Suprapubic skin (tissue), 4 donors: ENCODE measurements around the gene PRR33. TPM values are rescaled to one million over a fixed set of nuclear protein-coding genes. Genes with fewer than 3 reads are reported as not detected.

Experiments
- DNase-seq, 2 donors: peaks; one replicate each; pipeline ENCODE4 v3.0.0-alpha.2; 2019; ENCODE audit warnings: low spot score in 2 of 2
- H3K27ac ChIP-seq: fragments of 200-600 bp; sonication (generic); one replicate; pipeline ENCODE4 v1.5.1; 2019
- H3K27me3 ChIP-seq: fragments of 200-600 bp; sonication (generic); one replicate; pipeline ENCODE4 v1.5.1; 2019
- H3K36me3 ChIP-seq: fragments of 200-600 bp; sonication (generic); one replicate; pipeline ENCODE4 v1.5.1; 2019
- H3K4me1 ChIP-seq: fragments of 200-600 bp; sonication (generic); one replicate; pipeline ENCODE4 v1.5.1; 2019
- H3K4me3 ChIP-seq: fragments of 200-600 bp; sonication (generic); one replicate; pipeline ENCODE4 v1.5.1; 2019; ENCODE audit warnings: mild to moderate bottlenecking
- H3K9me3 ChIP-seq: fragments of 200-600 bp; sonication (generic); one replicate; pipeline ENCODE4 v1.5.1; 2019
- EP300 ChIP-seq: sonication (generic); formaldehyde crosslinking; IDR thresholded peaks from one replicate; pipeline ENCODE4 v1.6.1; 2017; ENCODE audit warnings: antibody characterized with exemption
- POLR2A ChIP-seq, 2 donors: fragments of 450-650 bp; IDR thresholded peaks; one replicate each; pipeline ENCODE4 v1.6.1; 2017; ENCODE audit warnings: antibody characterized with exemption in 2 of 2, mild to moderate bottlenecking in 2 of 2, moderate library complexity in 2 of 2
- POLR2AphosphoS5 ChIP-seq, 3 donors: sonication (generic); formaldehyde crosslinking; IDR thresholded peaks; one replicate each; pipeline ENCODE4 v1.6.1; 2017; ENCODE audit warnings: antibody characterized with exemption in 3 of 3
- WGBS: methylation state at CpG from one replicate; pipeline ENCODE4 v1.1.5; 2018; 5-methylcytosine and 5-hydroxymethylcytosine counted together
- total RNA-seq, 4 donors: library from RNA; depleted of rRNA; stranded (reverse); fragments of >200 nt; gene quantifications; one replicate each; pipeline ENCODE4 v1.1.0, GENCODE V29; 2016
- TF ChIP-seq, protein P1 (sequence below), 2 donors: fragments of 200-600 bp in 1 of 2; fragments of 450-650 bp in 1 of 2; sonication (generic) in 1 of 2; IDR thresholded peaks; one replicate each; pipeline ENCODE4 v1.5.1; 2016 to 2019; ENCODE audit warnings: antibody characterized with exemption in 2 of 2, mild to moderate bottlenecking in 1 of 2, moderate library complexity in 1 of 2

The PRR33 gene
- total RNA-seq, 4 donors from 2014 or later, result not detected

GRCh38 chr11:1936781-1937615 lies 45.3 kb upstream of the PRR33 start:
- WGBS, result 88% methylated on average over 22 of the region's 34 CpGs
- no peak overlapping the region for H3K4me3 ChIP-seq
- DNase-seq, result peak in 1 of 2 donors; percentile 58

GRCh38 chr11:1936072-1936780 lies 44.5 kb upstream of the PRR33 start:
- Histone ChIP-seq H3K4me1 (peaks cover 8% of the 10 kb centered on the region), H3K4me3 (no peak overlapping the region)
- no peak for TF ChIP-seq POLR2A (IDR thresholded peaks at IDR 0.05)
- TF ChIP-seq, protein P1, sequence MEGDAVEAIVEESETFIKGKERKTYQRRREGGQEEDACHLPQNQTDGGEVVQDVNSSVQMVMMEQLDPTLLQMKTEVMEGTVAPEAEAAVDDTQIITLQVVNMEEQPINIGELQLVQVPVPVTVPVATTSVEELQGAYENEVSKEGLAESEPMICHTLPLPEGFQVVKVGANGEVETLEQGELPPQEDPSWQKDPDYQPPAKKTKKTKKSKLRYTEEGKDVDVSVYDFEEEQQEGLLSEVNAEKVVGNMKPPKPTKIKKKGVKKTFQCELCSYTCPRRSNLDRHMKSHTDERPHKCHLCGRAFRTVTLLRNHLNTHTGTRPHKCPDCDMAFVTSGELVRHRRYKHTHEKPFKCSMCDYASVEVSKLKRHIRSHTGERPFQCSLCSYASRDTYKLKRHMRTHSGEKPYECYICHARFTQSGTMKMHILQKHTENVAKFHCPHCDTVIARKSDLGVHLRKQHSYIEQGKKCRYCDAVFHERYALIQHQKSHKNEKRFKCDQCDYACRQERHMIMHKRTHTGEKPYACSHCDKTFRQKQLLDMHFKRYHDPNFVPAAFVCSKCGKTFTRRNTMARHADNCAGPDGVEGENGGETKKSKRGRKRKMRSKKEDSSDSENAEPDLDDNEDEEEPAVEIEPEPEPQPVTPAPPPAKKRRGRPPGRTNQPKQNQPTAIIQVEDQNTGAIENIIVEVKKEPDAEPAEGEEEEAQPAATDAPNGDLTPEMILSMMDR (IDR thresholded peaks at IDR 0.05), result no peak
- no peak for TF ChIP-seq POLR2AphosphoS5 (IDR thresholded peaks at IDR 0.05)
- no peak for TF ChIP-seq EP300

More at GRCh38 chr11:1936781-1937615, 45.3 kb upstream of the PRR33 start:
- no peaks in the 10 kb centered on the region for H3K9me3 ChIP-seq
- no peaks in the 10 kb centered on the region for H3K36me3 ChIP-seq
- TF ChIP-seq EP300 (no peak), POLR2A (IDR thresholded peaks at IDR 0.05) (no peak), POLR2AphosphoS5 (IDR thresholded peaks at IDR 0.05) (no peak)
- TF ChIP-seq, protein P1 (IDR thresholded peaks at IDR 0.05), result no peak
- H3K4me1 ChIP-seq, result peaks cover 9% of the 10 kb centered on the region
- H3K27me3 ChIP-seq, result peaks cover 6% of the 10 kb centered on the region
- H3K27ac ChIP-seq, result no peak overlapping the region

DNA sequence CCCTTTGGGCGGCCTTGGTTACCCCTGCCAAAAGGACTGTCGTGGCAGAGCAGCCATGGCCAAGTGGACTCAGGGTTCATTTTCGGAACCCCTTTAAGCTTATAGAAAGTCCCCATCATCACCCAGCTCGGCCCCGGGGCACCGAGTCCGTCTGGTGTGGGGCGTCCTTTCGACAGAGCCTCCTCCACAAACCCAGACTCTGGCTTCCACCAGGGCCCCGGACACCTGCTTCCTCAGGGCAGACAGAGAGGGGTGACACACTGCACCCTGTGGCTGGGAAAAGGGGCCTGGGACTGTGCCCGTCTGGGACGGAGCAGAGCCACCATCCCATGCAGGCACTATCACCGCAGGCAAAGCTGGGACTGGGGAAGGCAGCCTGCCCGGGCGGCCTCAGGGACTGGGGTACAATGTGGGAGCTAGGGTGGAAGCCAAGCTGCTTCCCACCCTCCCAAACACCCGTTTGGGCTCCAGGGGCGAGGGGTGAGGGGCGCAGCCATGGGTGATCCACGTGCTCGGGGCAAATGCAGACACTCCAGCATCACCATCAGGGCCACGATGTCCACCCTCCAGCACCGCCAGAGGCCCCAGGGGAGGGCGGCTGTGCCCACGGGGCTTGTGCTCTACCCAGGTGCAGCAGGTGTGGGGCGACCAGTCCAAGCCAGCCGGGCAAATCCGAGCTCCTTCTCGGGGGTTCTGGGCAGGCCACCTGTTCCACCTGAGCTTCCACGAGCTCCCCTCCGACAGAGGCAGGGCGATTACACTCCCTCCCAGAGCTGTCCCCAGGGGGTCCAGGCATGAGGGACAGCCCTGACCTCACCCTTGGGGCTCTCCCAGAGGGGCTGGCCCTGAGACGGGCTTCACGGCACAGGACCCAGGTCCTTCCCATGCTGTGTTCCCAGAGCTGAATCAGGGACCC lies 43.7 kb upstream of the PRR33 start:
- Histone ChIP-seq H3K4me3 (no peak overlapping the region), H3K36me3 (no peaks in the 10 kb centered on the region), H3K9me3 (no peaks in the 10 kb centered on the region), H3K4me1 (peaks cover 8% of the 10 kb centered on the region), H3K27me3 (peaks cover 6% of the 10 kb centered on the region), H3K27ac (no peak overlapping the region)
- 84% methylated on average over 20 of the region's 33 CpGs for WGBS
- TF ChIP-seq POLR2AphosphoS5 (IDR thresholded peaks at IDR 0.05), result no peak
- TF ChIP-seq EP300, result no peak
- TF ChIP-seq, protein P1 (IDR thresholded peaks at IDR 0.05), result no peak
- no peak for TF ChIP-seq POLR2A (IDR thresholded peaks at IDR 0.05)
- DNase-seq, result peak in 1 of 2 donors; percentile 57

More at GRCh38 chr11:1936072-1936780, 44.5 kb upstream of the PRR33 start:
- peaks cover 6% of the 10 kb centered on the region for H3K27me3 ChIP-seq
- no peaks in the 10 kb centered on the region for H3K36me3 ChIP-seq
- H3K27ac ChIP-seq, result no peak overlapping the region
- H3K9me3 ChIP-seq, result no peaks in the 10 kb centered on the region
- 96% methylated on average over 5 of the region's 34 CpGs for WGBS
- DNase-seq, result no peak

GRCh38 chr11:1934335-1935155 lies 42.9 kb upstream of the PRR33 start:
- H3K4me1 ChIP-seq, result peaks cover 8% of the 10 kb centered on the region
- peaks cover 6% of the 10 kb centered on the region for H3K27me3 ChIP-seq
- H3K36me3 ChIP-seq, result no peaks in the 10 kb centered on the region
- TF ChIP-seq EP300 (no peak), POLR2A (IDR thresholded peaks at IDR 0.05) (no peak), POLR2AphosphoS5 (IDR thresholded peaks at IDR 0.05) (no peak)
- TF ChIP-seq, protein P1 (IDR thresholded peaks at IDR 0.05), result no peak
- H3K4me3 ChIP-seq, result no peak overlapping the region
- WGBS, result 78% methylated on average over 18 of the region's 24 CpGs
- DNase-seq, result peak in 1 of 2 donors; percentile 55
- H3K9me3 ChIP-seq, result no peaks in the 10 kb centered on the region
- no peak overlapping the region for H3K27ac ChIP-seq
